ENCODE results near the gene COL4A3. TPM values are rescaled to one million over a fixed set of nuclear protein-coding genes. Genes with fewer than 3 reads are reported as not detected.

COL4A3 gene
- total RNA-seq, 2 donors from 2014 or later = 29.6 to 36.7 TPM

GRCh38 chr2:227293531-227293930, 129.1 kb downstream of the COL4A3 start:
- Histone ChIP-seq H3K27me3 (replicated peaks; ENCODE audit: insufficient read depth) (no peaks in the 10 kb centered on the region), H3K4me3 (no peak overlapping the region), H3K4me1 (ENCODE audit: control insufficient read depth in 1 of 2, low read depth in 2 of 2) (no peaks in the 10 kb centered on the region), H3K36me3 (peaks cover 14% of the 10 kb centered on the region), H3K9me3 (no peaks in the 10 kb centered on the region), H3K27ac (no peak overlapping the region)
- TF ChIP-seq CTCF (IDR thresholded peaks at IDR 0.05) = no peak
- DNase-seq (ENCODE audit: low spot score) = no peak
- no peak for ATAC-seq (ENCODE audit: insufficient number of reproducible peaks, low FRiP score, low read depth)

GRCh38 chr2:227295806-227296205, 131.4 kb downstream of the COL4A3 start:
- no peak for TF ChIP-seq CTCF (IDR thresholded peaks at IDR 0.05)
- Histone ChIP-seq H3K4me3 (no peak overlapping the region), H3K27me3 (replicated peaks; ENCODE audit: insufficient read depth) (no peaks in the 10 kb centered on the region), H3K27ac (no peak overlapping the region), H3K9me3 (no peaks in the 10 kb centered on the region), H3K36me3 (peaks cover 9% of the 10 kb centered on the region), H3K4me1 (ENCODE audit: control insufficient read depth in 1 of 2, low read depth in 2 of 2) (no peaks in the 10 kb centered on the region)
- no peak for DNase-seq (ENCODE audit: low spot score)
- ATAC-seq (ENCODE audit: insufficient number of reproducible peaks, low FRiP score, low read depth) = no peak

GRCh38 chr2:227296671-227297405, 132.4 kb downstream of the COL4A3 start:
- ATAC-seq (ENCODE audit: insufficient number of reproducible peaks, low FRiP score, low read depth) (no peak), DNase-seq (ENCODE audit: low spot score) (no peak)
- H3K9me3 ChIP-seq = no peaks in the 10 kb centered on the region
- H3K36me3 ChIP-seq = peaks cover 6% of the 10 kb centered on the region
- no peak for TF ChIP-seq CTCF (IDR thresholded peaks at IDR 0.05)
- H3K27ac ChIP-seq = no peak overlapping the region
- H3K4me1 ChIP-seq (ENCODE audit: control insufficient read depth in 1 of 2, low read depth in 2 of 2) = no peaks in the 10 kb centered on the region
- H3K4me3 ChIP-seq = no peak overlapping the region
- no peaks in the 10 kb centered on the region for H3K27me3 ChIP-seq (replicated peaks; ENCODE audit: insufficient read depth)

- Histone ChIP-seq H3K36me3 (peaks cover 12% of the 10 kb centered on the region), H3K4me3 (no peak overlapping the region), H3K27ac (no peak overlapping the region), H3K27me3 (replicated peaks; ENCODE audit: insufficient read depth) (no peaks in the 10 kb centered on the region), H3K9me3 (no peaks in the 10 kb centered on the region), H3K4me1 (ENCODE audit: control insufficient read depth in 1 of 2, low read depth in 2 of 2) (no peaks in the 10 kb centered on the region)
- DNase-seq (ENCODE audit: low spot score) = no peak
- ATAC-seq (ENCODE audit: insufficient number of reproducible peaks, low FRiP score, low read depth) = no peak
- TF ChIP-seq CTCF (IDR thresholded peaks at IDR 0.05) = no peak
These were observed 137.1 kb downstream of the COL4A3 start for GRCh38 chr2:227301523-227301922.

GRCh38 chr2:227308784-227309183, 144.4 kb downstream of the COL4A3 start:
- H3K4me3 ChIP-seq = no peak overlapping the region
- TF ChIP-seq CTCF (IDR thresholded peaks at IDR 0.05) = no peak
- ATAC-seq (ENCODE audit: insufficient number of reproducible peaks, low FRiP score, low read depth) (no peak), DNase-seq (ENCODE audit: low spot score) (no peak)
- H3K9me3 ChIP-seq = no peaks in the 10 kb centered on the region
- H3K27ac ChIP-seq = no peak overlapping the region
- no peaks in the 10 kb centered on the region for H3K27me3 ChIP-seq (replicated peaks; ENCODE audit: insufficient read depth)
- H3K36me3 ChIP-seq = peaks cover 8% of the 10 kb centered on the region
- H3K4me1 ChIP-seq (ENCODE audit: control insufficient read depth in 1 of 2, low read depth in 2 of 2) = no peaks in the 10 kb centered on the region

All from thoracic aorta (tissue), 2 donors.